DND-41 (cell line): Measurements from ENCODE around the gene EHBP1.
"Not testable (repeated sequence)": the region's sequence is repeated elsewhere in the genome, so short reads cannot be mapped to it uniquely, and the experiment has no call there.

ENCODE experiments used
- ATAC-seq: fragments of 200-7000 bp; cut with Tn5 transposase; 3 replicates; pipeline ENCODE4 v1.9.1; 2021; ENCODE audit warnings: low read depth; ENCODE audit not compliant: insufficient read depth
- DNase-seq: peaks from one replicate; pipeline ENCODE4 v3.0.0-alpha.2; 2020
- H2AFZ ChIP-seq: 2 replicates; pipeline ENCODE4 v1.6.0; 2012; ENCODE audit warnings: low read depth, low read length
- H3K27ac ChIP-seq: 2 replicates; pipeline ENCODE4 v1.5.1; 2012; ENCODE audit warnings: low read length, inconsistent platforms
- H3K27me3 ChIP-seq: fragments of 200-600 bp; sonication (generic); 2 replicates; pipeline ENCODE4 v1.6.0; 2012; ENCODE audit warnings: low read length, mild to moderate bottlenecking, inconsistent platforms; ENCODE audit not compliant: insufficient read depth, poor library complexity
- H3K36me3 ChIP-seq: 2 replicates; pipeline ENCODE4 v1.5.1; 2012; ENCODE audit warnings: low read length, inconsistent platforms; ENCODE audit not compliant: insufficient read depth
- H3K4me1 ChIP-seq: 2 replicates; pipeline ENCODE4 v1.5.1; 2012; ENCODE audit warnings: mild to moderate bottlenecking, low read length; ENCODE audit not compliant: insufficient read depth
- H3K4me2 ChIP-seq: 2 replicates; pipeline ENCODE4 v1.6.0; 2012; ENCODE audit warnings: mild to moderate bottlenecking, moderate library complexity, low read length, inconsistent platforms; ENCODE audit not compliant: insufficient read depth
- H3K4me3 ChIP-seq, 2 experiments: fragments of 200-600 bp in 1 of 2; shearing (Covaris generic) in 1 of 2; 2 replicates each; pipeline ENCODE4 v1.5.1; 2012 to 2016; ENCODE audit warnings: inconsistent platforms in 2 of 2, low read length in 2 of 2, mild to moderate bottlenecking in 2 of 2, low read depth in 1 of 2, moderate library complexity in 1 of 2
- H3K79me2 ChIP-seq: 2 replicates; pipeline ENCODE4 v1.6.0; 2012; ENCODE audit warnings: low read length, inconsistent platforms; ENCODE audit not compliant: insufficient read depth
- H3K9ac ChIP-seq: 2 replicates; pipeline ENCODE4 v1.6.0; 2012; ENCODE audit warnings: low read depth, mild to moderate bottlenecking, inconsistent platforms, low read length, moderate library complexity
- H3K9me3 ChIP-seq: 2 replicates; pipeline ENCODE4 v1.5.1; 2012; ENCODE audit warnings: low read length, moderate library complexity, mild to moderate bottlenecking, inconsistent platforms; ENCODE audit not compliant: insufficient read depth, severe bottlenecking
- H4K20me1 ChIP-seq: 2 replicates; pipeline ENCODE4 v1.6.0; 2012; ENCODE audit warnings: low read length; ENCODE audit not compliant: insufficient read depth
- EZH2 ChIP-seq: IDR thresholded peaks from 3 replicates; pipeline ENCODE4 v1.6.1; 2012; ENCODE audit warnings: borderline replicate concordance, low read depth, mild to moderate bottlenecking, moderate library complexity, low read length, inconsistent platforms; ENCODE audit not compliant: severe bottlenecking
- TF ChIP-seq, protein P1 (sequence below): IDR thresholded peaks from 2 replicates; pipeline ENCODE4 v1.5.1; 2012; ENCODE audit warnings: borderline replicate concordance, low read length, moderate library complexity, mild to moderate bottlenecking; ENCODE audit not compliant: poor library complexity, severe bottlenecking; ENCODE audit errors: extremely low read depth

The EHBP1 gene

DNA sequence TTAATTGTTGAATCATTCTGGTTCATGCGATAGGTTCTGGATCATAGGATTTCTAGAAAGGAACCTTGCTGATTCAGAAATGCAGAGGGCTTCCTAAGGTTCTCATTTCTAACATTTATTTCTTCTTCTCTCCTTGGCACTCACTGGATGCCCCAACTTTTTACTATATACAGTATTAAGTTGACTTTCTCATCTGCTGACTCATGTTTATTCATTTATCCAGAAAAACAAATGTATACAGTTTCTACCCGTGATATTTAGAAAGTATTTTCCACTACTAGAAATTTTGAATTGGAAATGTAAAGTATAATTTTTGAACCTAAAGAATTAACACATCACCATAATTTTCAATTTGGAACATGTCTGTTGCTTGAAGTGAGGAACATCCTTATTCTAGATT lies 312.9 kb downstream of the EHBP1 start:
- no peak for DNase-seq
- H3K9me3 ChIP-seq, result no peaks in the 10 kb centered on the region
- no peaks in the 10 kb centered on the region for H3K27me3 ChIP-seq
- no peak overlapping the region for H3K27ac ChIP-seq
- H3K9ac ChIP-seq, result no peak overlapping the region
- H2AFZ ChIP-seq, result no peak overlapping the region
- TF ChIP-seq EZH2, result no peak
- TF ChIP-seq, protein P1, sequence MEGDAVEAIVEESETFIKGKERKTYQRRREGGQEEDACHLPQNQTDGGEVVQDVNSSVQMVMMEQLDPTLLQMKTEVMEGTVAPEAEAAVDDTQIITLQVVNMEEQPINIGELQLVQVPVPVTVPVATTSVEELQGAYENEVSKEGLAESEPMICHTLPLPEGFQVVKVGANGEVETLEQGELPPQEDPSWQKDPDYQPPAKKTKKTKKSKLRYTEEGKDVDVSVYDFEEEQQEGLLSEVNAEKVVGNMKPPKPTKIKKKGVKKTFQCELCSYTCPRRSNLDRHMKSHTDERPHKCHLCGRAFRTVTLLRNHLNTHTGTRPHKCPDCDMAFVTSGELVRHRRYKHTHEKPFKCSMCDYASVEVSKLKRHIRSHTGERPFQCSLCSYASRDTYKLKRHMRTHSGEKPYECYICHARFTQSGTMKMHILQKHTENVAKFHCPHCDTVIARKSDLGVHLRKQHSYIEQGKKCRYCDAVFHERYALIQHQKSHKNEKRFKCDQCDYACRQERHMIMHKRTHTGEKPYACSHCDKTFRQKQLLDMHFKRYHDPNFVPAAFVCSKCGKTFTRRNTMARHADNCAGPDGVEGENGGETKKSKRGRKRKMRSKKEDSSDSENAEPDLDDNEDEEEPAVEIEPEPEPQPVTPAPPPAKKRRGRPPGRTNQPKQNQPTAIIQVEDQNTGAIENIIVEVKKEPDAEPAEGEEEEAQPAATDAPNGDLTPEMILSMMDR, result no peak
- ATAC-seq, result no peak
- H3K4me3 ChIP-seq, result no peak overlapping the region
- no peaks in the 10 kb centered on the region for H3K4me1 ChIP-seq
- H4K20me1 ChIP-seq, result no peaks in the 10 kb centered on the region
- H3K36me3 ChIP-seq, result peaks cover 5% of the 10 kb centered on the region; the same call in 1 of the 2 replicates
- no peak overlapping the region for H3K4me2 ChIP-seq
- H3K79me2 ChIP-seq, result no peaks in the 10 kb centered on the region

DNA sequence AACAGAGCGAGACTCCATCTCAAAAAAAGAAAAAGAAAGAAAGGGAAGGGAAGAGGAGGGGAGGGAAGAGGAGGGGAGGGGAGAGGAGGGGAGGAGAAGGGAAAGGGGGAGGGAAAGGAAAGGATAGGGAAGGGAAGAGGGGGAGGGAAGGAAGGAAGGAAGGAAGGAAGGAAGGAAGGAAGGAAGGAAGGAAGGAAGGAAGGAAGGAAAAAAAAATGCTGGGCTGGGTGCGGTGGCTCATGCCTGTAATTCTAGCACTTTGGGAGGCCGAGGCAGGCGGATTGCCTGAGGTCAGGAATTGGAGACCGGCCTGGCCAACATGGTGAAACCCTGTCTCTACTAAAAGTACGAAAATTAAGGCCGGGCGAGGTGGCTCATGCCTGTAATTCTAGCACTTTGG lies 314.2 kb downstream of the EHBP1 start:
- not testable (repeated sequence) for H3K4me3 ChIP-seq, H3K4me2 ChIP-seq, H3K9me3 ChIP-seq, H3K79me2 ChIP-seq, H2AFZ ChIP-seq, H3K4me1 ChIP-seq, H3K36me3 ChIP-seq, DNase-seq, H3K27ac ChIP-seq, H4K20me1 ChIP-seq, ATAC-seq, H3K9ac ChIP-seq, H3K27me3 ChIP-seq

DNA sequence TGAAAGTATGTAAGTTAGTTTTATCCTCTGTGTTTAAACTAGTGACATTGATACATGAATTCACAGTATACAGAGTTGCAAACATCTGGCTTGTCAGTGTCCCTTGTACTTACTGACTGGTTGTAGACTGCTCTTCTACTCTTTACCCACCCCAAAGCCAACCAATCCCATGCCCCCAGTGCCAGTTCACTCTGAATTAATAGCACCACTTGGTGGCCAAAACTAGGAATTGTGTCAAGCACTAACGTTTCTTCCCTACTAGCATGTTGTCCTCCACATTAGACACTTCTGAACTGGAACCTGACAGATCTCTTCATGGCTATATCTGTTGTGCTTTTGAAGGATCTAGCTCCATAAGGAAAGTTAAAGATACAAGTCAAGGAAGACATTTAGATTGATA lies 317.9 kb downstream of the EHBP1 start:
- ATAC-seq (peak; percentile 88), DNase-seq (peak; percentile 48)
- H3K27me3 ChIP-seq, result no peaks in the 10 kb centered on the region
- H3K4me3 ChIP-seq, result no peak overlapping the region
- H3K27ac ChIP-seq, result no peak overlapping the region
- no peaks in the 10 kb centered on the region for H3K9me3 ChIP-seq
- no peaks in the 10 kb centered on the region for H3K79me2 ChIP-seq
- H4K20me1 ChIP-seq, result no peaks in the 10 kb centered on the region
- H2AFZ ChIP-seq, result no peak overlapping the region
- H3K36me3 ChIP-seq, result no peaks in the 10 kb centered on the region
- no peak overlapping the region for H3K4me2 ChIP-seq
- H3K4me1 ChIP-seq, result no peaks in the 10 kb centered on the region
- H3K9ac ChIP-seq, result no peak overlapping the region
- no peak for TF ChIP-seq EZH2
- TF ChIP-seq, protein P1, result peak; percentile 73

DNA sequence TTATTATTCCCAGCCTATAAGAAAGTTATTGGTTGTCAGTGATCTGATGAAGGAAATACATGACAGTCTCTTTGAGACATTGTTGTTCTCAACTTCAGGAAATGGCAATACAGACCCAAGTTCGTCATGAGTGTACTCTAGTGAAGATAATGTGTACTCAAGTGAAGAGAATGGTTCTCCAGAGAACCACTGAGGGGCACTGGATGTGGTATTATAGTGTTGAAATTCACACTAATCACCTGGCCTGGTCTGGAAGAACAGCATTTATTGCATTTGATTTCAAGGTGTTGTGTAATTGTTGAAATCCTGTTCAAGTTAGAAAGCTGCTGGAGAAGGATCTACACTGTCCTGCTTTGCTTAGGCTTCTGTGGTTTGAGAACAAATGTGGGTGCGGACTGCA lies 321.7 kb downstream of the EHBP1 start:
- no peak for TF ChIP-seq EZH2
- TF ChIP-seq, protein P1, result no peak
- H3K27ac ChIP-seq, result no peak overlapping the region
- H3K9ac ChIP-seq, result no peak overlapping the region
- no peaks in the 10 kb centered on the region for H3K27me3 ChIP-seq
- no peak overlapping the region for H2AFZ ChIP-seq
- no peaks in the 10 kb centered on the region for H4K20me1 ChIP-seq
- H3K36me3 ChIP-seq, result no peaks in the 10 kb centered on the region
- no peak overlapping the region for H3K4me2 ChIP-seq
- no peaks in the 10 kb centered on the region for H3K9me3 ChIP-seq
- no peaks in the 10 kb centered on the region for H3K79me2 ChIP-seq
- H3K4me3 ChIP-seq, result no peak overlapping the region
- no peak for ATAC-seq
- no peaks in the 10 kb centered on the region for H3K4me1 ChIP-seq
- DNase-seq, result no peak
